ENCODE data around the gene CHST15.

The CHST15 gene

DNA sequence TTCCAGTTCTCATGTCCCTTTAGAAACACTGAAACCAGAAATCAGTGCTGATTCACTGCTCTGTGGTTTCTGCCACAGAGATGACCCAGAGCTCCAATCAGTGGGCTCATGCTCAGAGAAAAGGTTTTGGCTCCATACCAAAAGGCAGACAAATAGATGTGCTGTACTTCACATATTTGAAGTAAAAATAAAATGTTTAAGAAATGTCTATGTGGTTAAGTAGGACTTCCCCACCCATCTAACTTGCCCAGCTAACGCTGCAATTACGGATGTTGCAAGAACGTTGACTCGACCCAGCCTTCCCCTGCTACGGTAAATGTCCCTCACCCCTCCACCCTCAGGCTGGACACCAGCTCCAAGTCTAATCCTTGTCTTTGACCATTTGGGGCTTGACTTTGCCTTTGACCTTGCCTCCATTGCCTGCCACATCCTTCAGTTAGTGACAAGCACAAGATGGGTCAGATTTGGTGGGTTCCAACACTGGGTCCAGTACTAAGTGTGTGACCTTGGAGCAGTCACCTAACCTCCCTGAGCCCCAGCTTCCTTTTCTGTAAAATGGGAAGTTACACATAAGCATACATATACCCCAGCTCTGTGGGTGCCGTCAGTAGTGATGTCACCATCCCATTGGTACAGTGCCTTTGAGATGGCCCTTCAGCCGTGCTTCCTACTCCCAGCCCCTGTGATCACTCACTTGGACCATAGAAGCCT is 95.8 kb downstream of the CHST15 start:
- H3K4me3 ChIP-seq (ENCODE audit: control insufficient read depth, low read depth, low read length), result no peak overlapping the region
- DNase-seq (ENCODE audit: low read depth), result peak; percentile 99
- TF ChIP-seq, protein P1, sequence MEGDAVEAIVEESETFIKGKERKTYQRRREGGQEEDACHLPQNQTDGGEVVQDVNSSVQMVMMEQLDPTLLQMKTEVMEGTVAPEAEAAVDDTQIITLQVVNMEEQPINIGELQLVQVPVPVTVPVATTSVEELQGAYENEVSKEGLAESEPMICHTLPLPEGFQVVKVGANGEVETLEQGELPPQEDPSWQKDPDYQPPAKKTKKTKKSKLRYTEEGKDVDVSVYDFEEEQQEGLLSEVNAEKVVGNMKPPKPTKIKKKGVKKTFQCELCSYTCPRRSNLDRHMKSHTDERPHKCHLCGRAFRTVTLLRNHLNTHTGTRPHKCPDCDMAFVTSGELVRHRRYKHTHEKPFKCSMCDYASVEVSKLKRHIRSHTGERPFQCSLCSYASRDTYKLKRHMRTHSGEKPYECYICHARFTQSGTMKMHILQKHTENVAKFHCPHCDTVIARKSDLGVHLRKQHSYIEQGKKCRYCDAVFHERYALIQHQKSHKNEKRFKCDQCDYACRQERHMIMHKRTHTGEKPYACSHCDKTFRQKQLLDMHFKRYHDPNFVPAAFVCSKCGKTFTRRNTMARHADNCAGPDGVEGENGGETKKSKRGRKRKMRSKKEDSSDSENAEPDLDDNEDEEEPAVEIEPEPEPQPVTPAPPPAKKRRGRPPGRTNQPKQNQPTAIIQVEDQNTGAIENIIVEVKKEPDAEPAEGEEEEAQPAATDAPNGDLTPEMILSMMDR (IDR thresholded peaks at IDR 0.05; ENCODE audit: control insufficient read depth, insufficient read depth, low read depth, low read length, missing control alignments), result no peak

GRCh38 chr10:123997013-123997412 is 96.4 kb downstream of the CHST15 start:
- no peak overlapping the region for H3K4me3 ChIP-seq (ENCODE audit: control insufficient read depth, low read depth, low read length)
- no peak for DNase-seq (ENCODE audit: low read depth)
- TF ChIP-seq, protein P1 (IDR thresholded peaks at IDR 0.05; ENCODE audit: control insufficient read depth, insufficient read depth, low read depth, low read length, missing control alignments), result no peak

DNA sequence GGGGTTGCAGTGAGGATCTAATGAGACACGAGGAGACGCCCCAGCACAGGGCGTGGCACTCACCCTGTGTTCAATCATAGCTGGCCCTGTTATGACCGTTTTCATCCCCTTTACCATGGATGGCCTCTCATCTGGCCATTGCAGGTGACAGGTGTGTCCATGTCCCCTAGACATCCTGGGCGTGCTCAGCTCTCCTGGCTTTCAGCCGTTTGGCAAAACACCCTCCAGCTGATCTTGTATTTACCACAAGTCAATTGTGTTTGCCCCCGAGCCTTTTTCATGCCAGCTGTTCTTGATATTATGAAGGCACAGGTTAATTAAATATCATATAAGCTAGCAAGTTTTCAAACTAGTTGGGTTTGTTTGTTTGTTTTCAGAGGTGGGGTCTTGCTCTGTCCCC is 97.1 kb downstream of the CHST15 start:
- DNase-seq (ENCODE audit: low read depth), result no peak
- no peak overlapping the region for H3K4me3 ChIP-seq (ENCODE audit: control insufficient read depth, low read depth, low read length)
- TF ChIP-seq, protein P1 (IDR thresholded peaks at IDR 0.05; ENCODE audit: control insufficient read depth, insufficient read depth, low read depth, low read length, missing control alignments), result no peak

DNA sequence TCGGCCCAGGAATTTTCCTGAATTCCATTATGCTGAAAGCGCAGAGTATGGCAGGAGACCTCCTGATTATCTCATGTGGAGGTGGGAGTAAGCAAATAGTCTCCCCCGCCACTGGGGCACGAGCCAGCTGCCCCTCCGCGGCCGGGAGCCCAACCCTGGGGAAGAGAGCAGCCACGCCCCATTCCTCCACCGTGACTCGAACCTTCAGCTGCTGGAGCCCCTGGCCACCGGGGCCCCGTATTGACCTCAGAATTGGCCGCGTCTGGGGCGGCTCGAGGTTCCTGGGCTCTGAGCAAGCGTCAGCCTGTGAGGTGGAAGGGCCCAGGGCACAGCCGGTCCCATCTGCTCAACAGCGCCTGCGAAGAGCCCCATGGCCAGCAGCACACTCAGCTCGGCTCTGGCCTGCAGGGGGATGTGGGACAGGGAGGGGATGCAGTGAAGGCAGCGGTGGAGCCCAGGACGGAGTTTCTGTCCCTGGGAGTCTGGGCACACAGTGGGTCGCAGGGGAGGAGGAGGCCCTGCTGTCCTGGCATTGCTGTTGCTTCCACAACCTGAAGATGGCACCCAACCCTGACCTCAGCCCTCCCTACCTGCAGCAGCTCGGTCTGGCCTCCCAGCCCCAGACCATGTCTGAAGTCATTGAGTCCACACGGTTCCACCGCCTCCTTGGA is 97.8 kb downstream of the CHST15 start:
- TF ChIP-seq, protein P1 (IDR thresholded peaks at IDR 0.05; ENCODE audit: control insufficient read depth, insufficient read depth, low read depth, low read length, missing control alignments), result peak; percentile 43
- DNase-seq (ENCODE audit: low read depth), result peak; percentile 39
- H3K4me3 ChIP-seq (ENCODE audit: control insufficient read depth, low read depth, low read length), result peak overlapping the region; percentile 31; the same call in 1 of the 2 replicates

DNA sequence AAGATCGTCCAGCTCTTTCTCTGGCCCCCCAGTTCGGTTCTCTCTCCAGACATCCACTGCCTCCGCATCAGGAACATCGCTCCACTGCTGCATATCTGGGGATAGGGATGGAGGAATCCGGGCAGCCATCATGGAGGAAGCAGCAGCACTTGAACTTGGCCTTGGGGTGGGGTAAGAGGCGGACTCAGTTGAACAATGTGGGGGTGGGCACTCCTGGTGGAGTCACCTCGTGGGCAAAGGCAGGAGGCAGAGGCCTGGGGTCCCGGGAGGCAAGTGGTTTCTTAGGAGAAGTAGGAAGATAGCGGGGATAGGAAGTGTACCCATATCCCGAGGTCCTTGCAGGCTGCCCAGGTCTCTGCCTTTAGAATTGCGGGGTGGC is 98.3 kb downstream of the CHST15 start:
- peak overlapping the region; percentile 31 for H3K4me3 ChIP-seq (ENCODE audit: control insufficient read depth, low read depth, low read length)
- DNase-seq (ENCODE audit: low read depth), result no peak
- TF ChIP-seq, protein P1 (IDR thresholded peaks at IDR 0.05; ENCODE audit: control insufficient read depth, insufficient read depth, low read depth, low read length, missing control alignments), result no peak

DNA sequence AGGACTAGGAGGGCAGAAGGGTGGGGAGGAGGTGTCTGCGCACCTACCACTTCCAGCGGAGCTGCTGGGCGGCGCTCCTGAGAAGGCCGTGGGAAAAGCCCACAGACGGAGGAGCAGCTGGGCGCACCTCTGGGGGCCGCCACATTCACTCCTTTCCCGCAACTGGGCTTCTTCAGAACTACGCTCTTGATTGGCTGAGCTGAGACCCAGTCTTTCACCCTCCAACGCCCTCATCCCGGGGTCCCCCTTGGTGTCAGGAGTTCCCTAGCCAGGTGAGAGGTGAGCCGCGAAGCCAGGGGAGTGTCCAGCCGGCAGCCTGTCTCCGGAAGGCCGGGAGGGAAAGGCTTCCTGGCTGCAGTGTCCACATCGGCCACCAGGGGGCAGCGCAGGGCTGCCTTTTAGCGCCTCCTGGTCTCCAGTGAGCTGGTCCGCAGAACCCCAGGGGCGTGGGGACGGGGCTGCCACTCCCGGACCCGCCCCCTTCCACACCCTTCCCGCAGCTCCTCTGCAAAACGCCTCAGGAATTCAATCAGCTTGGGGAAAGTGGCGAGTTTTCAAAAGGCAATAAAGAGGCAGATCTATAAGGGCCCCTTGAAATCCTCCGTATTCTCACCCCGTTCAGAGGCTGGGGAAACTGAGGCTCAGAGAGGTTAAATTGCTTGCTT is 98.8 kb downstream of the CHST15 start:
- peak overlapping the region; percentile 31 for H3K4me3 ChIP-seq (ENCODE audit: control insufficient read depth, low read depth, low read length)
- TF ChIP-seq, protein P1 (IDR thresholded peaks at IDR 0.05; ENCODE audit: control insufficient read depth, insufficient read depth, low read depth, low read length, missing control alignments), result peak; percentile 94
- DNase-seq (ENCODE audit: low read depth), result peak; percentile 61
